HG02798 (cell line): ENCODE data around the gene MYO1E.
"Not testable (repeated sequence)": the region's sequence is repeated elsewhere in the genome, so short reads cannot be mapped to it uniquely, and the experiment has no call there.

ENCODE experiments used
- ATAC-seq: cut with Tn5 transposase; IDR thresholded peaks from one replicate; pipeline ENCODE4 v1.9.1; 2021; ENCODE audit warnings: mild to moderate bottlenecking; ENCODE audit not compliant: unreplicated experiment, poor library complexity

Gene MYO1E

GRCh38 chr15:59372352-59373211 is at the start of gene MYO1E:
TSS of gene MYO1E (minus strand) at chr15:59372871. CDS start at chr15:59372500, 371 bp downstream.
- ATAC-seq, result peak; percentile 57

GRCh38 chr15:59420986-59421618 is 48.4 kb upstream of the MYO1E start:
- no peak for ATAC-seq

GRCh38 chr15:59420108-59420507 is 47.4 kb upstream of the MYO1E start:
- ATAC-seq, result no peak

- ATAC-seq, result no peak
These were observed 46.5 kb upstream of the MYO1E start for GRCh38 chr15:59419170-59419569.

- ATAC-seq, result no peak
These were observed 44.1 kb upstream of the MYO1E start for GRCh38 chr15:59416816-59417215.

GRCh38 chr15:59413577-59413976 is 40.9 kb upstream of the MYO1E start:
- no peak for ATAC-seq

GRCh38 chr15:59410391-59410896 is 37.8 kb upstream of the MYO1E start:
- no peak for ATAC-seq

GRCh38 chr15:59407946-59408345 is 35.3 kb upstream of the MYO1E start:
- no peak for ATAC-seq

GRCh38 chr15:59406446-59406845 is 33.8 kb upstream of the MYO1E start:
- peak; percentile 40 for ATAC-seq

- no peak for ATAC-seq
These were observed 32.4 kb upstream of the MYO1E start for GRCh38 chr15:59405079-59405478.

GRCh38 chr15:59401824-59402569 is 29.3 kb upstream of the MYO1E start:
- ATAC-seq, result no peak

- ATAC-seq, result not testable (repeated sequence)
These were observed 28.6 kb upstream of the MYO1E start for GRCh38 chr15:59401051-59401823.

- peak; percentile 13 for ATAC-seq
These were observed 27.6 kb upstream of the MYO1E start for GRCh38 chr15:59400103-59400813.

GRCh38 chr15:59399465-59400102 is 26.9 kb upstream of the MYO1E start:
- ATAC-seq, result peak; percentile 77

GRCh38 chr15:59398220-59398619 is 25.5 kb upstream of the MYO1E start:
- ATAC-seq, result no peak

GRCh38 chr15:59396679-59397078 is 24.0 kb upstream of the MYO1E start:
- no peak for ATAC-seq

GRCh38 chr15:59396211-59396610 is 23.5 kb upstream of the MYO1E start:
- ATAC-seq, result no peak

- no peak for ATAC-seq
These were observed 21.5 kb upstream of the MYO1E start for GRCh38 chr15:59394166-59394661.

- ATAC-seq, result no peak
These were observed 19.6 kb upstream of the MYO1E start for GRCh38 chr15:59392299-59392698.
